GM11168 (cell line): ENCODE measurements around the gene ABCG5.

Experiments used
- in situ Hi-C: fragments of 300-500 bp; cut with MboI; formaldehyde crosslinking; loops from one replicate; pipeline ENCODE4 v1.12.0; 2022; ENCODE audit warnings: low sequenced_read_pairs; ENCODE audit not compliant: unreplicated experiment

Gene ABCG5

DNA sequence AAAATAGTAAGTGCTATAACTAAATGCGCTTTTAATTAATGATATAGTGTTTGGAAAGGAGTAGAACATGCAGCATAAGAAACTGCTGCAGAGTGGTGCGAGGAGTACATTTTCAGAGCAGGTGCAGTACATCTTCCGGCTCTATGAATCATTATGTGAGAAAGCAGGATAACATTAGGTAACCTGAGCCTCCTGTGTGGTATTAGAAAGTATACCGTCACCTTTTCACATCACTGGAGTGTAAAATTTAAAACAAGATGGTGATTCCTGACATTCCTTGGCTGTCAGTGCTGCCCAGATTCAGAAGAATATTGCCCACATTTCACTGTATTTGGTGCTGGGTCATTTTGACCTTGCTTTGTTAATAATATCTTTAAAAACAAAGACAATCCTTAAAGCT, 72.6 kb downstream of the ABCG5 start:
- in situ Hi-C loops = no loop called here

DNA sequence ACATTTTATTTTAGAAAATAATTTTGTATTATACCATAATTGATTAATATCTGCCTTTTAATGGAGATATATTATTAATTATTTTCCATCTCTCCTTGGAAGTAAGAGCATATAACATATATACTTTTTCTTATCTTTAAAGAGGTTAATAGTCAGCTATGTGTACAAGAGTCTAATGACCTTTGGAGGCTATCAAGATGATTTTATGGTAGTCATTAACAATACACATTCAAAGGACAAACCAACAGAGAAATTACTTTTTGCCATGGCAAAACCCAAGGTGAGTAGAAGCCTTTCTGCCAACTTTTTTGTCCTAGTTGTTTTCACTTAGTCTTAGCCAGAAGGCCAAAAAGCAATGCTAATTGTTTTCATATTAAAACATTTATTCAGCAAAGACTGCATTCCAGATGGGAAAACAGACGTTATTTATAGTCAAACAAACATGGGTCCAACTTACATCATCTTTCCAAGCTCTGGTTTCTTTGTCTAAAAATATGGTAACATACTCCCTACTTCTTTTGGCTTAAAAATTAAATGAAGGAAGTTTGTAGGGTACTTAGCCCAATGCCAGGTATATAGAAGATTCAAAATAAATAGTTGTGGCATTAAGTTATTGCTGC, 74.4 kb downstream of the ABCG5 start:
- in situ Hi-C loops = no loop called here

- in situ Hi-C loops = no loop called here
Observed at GRCh38 chr2:43763091-43763490, 75.5 kb downstream of the ABCG5 start.
